Fibroblast of lung (primary cell): ENCODE measurements around the gene STK4.

ENCODE experiments used
- CTCF ChIP-seq, 2 donors: IDR thresholded peaks in 1 of 2; conservative IDR thresholded peaks in 1 of 2; 1 replicate in 1 of 2; 2 replicates in 1 of 2; pipeline ENCODE4 v1.5.1; 2011 to 2012; ENCODE audit warnings: low read length in 2 of 2, control low read depth in 1 of 2, inconsistent platforms in 1 of 2, low read depth in 1 of 2, mild to moderate bottlenecking in 1 of 2
- EZH2 ChIP-seq: IDR thresholded peaks from 2 replicates; pipeline ENCODE4 v1.5.1; 2012; ENCODE audit warnings: low read length, control low read depth, mild to moderate bottlenecking; ENCODE audit errors: missing control alignments

- TF ChIP-seq CTCF (conservative IDR thresholded peaks at IDR 0.05 in 1 of 2, IDR thresholded peaks at IDR 0.05 in 1 of 2; ENCODE audit: low read depth in 1 of 2, low read length in 2 of 2) (peak; percentile 22 to 33), EZH2 (no peak)
Observed at GRCh38 chr20:45097485-45098102, 131.3 kb downstream of the STK4 start.
